HTERT RPE-1 (cell line): ENCODE results near the gene GRM8.
"Not testable (repeated sequence)": the region's sequence is repeated elsewhere in the genome, so short reads cannot be mapped to it uniquely, and the experiment has no call there.

ENCODE experiments used
- in situ Hi-C: fragments of 300-500 bp; cut with MboI; formaldehyde crosslinking; loops from 4 replicates; pipeline ENCODE4 v1.14.3; 2020; ENCODE audit warnings: low sequenced_read_pairs

GRM8 gene

GRCh38 chr7:126931581-126931980, 321.2 kb downstream of the GRM8 start:
- in situ Hi-C loops = no loop called here

DNA sequence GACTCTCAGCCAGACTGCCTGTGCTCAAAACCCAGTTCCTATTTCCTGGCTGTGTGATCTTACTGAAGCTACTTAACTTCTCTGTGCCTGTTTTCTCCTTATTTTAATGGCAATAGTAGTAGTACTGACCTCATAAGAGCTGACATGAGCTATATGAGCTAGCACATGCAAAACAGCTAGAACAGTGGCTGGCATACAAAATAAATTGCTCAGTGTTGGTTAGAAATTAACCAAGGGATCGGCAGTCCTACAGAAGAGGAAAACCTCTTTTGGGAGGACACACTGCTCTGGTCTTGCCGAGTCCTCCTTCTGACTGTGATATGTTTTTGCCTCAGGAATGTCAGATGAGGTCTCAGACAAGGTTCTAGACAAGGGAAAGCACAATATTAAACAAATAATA, 322.6 kb downstream of the GRM8 start:
- in situ Hi-C loops = no loop called here

- in situ Hi-C loops = no loop called here
Observed at GRCh38 chr7:126924477-126924876, 328.3 kb downstream of the GRM8 start.

DNA sequence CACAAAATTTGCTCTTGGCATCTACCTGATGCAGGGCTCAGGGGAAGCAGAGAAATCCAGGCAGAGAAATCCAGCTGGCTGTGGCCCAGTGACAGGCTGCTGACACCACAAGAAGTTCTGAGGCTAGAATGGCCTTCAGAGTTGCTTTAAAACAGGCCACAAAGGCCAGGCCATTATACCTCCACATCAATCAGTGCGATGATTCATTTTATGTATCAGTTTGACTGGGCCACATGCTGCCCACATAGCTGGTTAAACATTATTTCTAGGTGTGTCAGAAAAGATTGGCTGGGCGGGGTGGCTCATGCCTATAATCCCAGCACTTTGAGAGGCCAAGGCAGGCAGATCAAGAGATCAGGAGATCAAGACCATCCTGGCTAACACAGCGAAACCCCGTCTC, 341.1 kb downstream of the GRM8 start:
- in situ Hi-C loops = not testable (repeated sequence)

DNA sequence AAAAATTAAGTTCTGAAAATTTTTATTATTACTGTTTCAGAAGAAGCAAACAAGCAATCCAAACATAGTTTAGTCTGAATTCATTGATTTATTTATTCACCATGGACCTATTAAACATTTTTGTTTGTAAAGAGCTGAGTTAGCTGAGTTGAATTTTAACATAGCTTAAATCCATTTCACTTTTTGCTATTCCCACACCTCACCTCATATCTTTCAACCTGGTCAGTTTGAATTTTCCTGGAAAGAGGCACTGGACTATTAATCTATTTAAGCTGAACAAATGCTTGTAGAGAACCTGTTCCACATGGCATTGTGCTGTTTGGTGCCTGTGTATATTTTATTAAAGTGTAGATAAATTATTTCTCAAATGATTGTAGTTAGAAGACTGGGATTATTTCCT, 344.2 kb downstream of the GRM8 start:
- in situ Hi-C loops = not testable (repeated sequence)

DNA sequence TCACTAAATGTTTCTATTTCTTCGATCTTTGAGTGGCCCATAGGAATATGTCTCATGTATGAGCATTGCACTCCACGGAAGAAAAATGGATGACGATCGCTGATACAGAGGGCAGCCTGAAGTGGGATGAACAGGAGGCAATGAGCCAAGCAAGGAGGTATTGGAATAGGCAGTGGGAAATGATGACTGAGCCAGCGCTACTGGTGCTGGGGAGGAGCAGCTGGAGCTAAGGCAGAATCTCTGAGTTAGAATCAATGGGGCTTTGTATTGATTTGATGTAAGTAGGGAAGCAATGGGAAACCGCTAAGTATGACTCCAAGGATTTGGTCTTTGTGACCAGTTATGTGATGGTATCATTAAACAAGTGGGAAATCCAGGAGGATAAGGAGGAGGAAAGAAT, 345.1 kb downstream of the GRM8 start:
- in situ Hi-C loops = not testable (repeated sequence)

- in situ Hi-C loops = not testable (repeated sequence)
Observed at GRCh38 chr7:126905255-126905654, 347.5 kb downstream of the GRM8 start.

DNA sequence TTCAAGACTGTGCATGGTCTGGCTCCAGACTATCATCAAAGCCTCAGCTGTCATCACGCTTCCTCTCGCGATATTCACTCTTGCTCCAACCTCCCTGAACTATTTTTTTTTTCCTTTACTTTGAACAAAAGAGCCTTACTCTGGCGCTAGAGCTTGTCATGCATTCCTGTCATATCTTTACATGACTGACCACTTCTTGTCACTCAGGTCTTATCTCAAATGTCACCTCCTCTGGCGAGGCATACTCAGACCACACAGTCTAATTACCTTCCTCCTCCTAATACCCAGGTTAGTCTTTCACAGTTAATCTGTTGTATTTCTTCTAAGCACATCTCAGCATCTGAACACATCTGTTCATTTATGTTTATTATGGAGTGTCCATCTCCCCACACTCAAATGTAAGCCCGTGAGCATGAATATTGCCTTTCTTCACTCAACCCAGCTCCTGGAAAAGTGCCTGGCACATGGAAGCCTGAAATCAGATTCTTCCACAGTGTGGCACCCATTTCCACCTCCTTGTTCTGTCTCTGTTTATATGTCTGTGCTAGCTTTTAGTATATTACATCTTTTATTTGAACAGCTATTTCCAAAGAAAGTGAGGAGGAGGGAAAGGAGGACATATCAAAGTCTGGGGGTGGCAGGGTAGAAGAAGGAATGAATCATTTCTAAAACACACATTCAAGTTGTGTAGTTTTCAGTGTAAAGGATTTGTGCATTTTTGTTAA, 351.5 kb downstream of the GRM8 start:
- in situ Hi-C loops = not testable (repeated sequence)

GRCh38 chr7:126887980-126888379, 364.8 kb downstream of the GRM8 start:
- in situ Hi-C loops = not testable (repeated sequence)

GRCh38 chr7:126887560-126887959, 365.2 kb downstream of the GRM8 start:
- in situ Hi-C loops = not testable (repeated sequence)

GRCh38 chr7:126882730-126883129, 370.0 kb downstream of the GRM8 start:
- in situ Hi-C loops = not testable (repeated sequence)

- in situ Hi-C loops = not testable (repeated sequence)
Observed at GRCh38 chr7:126881908-126882307, 370.8 kb downstream of the GRM8 start.

- in situ Hi-C loops = no loop called here
Observed at GRCh38 chr7:126881315-126881714, 371.4 kb downstream of the GRM8 start.

GRCh38 chr7:126876536-126876935, 376.2 kb downstream of the GRM8 start:
- in situ Hi-C loops = not testable (repeated sequence)

DNA sequence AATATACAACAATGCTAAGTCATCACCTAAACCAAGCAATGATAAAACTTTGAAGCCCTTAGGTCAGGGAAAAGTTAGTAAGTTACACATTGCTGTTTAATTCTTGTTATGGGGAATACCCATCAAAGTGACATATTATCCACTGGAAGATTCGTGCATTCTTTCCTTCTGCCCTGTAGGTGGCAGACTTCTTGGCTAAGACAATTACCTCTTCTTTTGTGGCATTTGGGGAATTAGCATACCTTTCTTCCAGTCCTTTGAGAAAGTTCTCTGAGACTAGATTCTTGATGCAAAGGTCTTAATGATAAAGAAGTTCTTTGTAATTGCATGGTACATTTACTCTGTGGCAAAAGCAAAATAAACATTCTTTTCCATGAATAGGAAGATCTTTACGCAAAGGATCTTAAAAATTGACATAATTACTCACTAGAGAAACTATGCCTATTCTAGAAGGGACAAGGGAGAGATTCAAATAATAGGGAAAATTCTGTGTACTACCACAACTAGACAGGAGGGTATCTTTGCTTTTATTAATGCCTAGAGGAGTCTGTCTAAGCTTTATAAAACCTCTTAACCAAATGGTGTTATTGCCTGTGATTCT, 395.9 kb downstream of the GRM8 start:
- in situ Hi-C loops = no loop called here

- in situ Hi-C loops = no loop called here
Observed at GRCh38 chr7:126845331-126845730, 407.4 kb downstream of the GRM8 start.

- in situ Hi-C loops = no loop called here
Observed at GRCh38 chr7:126843883-126844282, 408.9 kb downstream of the GRM8 start.

- in situ Hi-C loops = no loop called here
Observed at GRCh38 chr7:126843336-126843735, 409.4 kb downstream of the GRM8 start.

DNA sequence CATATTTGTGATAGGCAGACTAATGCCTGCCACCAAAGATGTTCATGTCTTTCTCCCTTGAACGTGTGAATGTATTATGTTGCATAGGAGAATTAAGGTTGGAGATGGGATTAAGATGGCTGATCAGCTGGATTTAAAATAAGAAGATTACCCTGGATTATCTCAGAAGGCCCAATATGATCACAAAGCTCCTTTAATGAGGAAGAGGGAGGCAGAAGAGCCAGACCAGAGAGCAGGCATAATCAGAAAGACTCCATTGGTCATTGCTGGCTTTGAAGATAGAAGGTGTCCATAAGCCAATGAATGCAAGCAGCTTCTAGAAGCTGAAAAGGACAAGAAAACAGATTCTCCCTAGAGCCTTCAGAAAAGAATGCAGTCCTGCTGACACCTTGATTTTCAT, 410.3 kb downstream of the GRM8 start:
- in situ Hi-C loops = no loop called here

DNA sequence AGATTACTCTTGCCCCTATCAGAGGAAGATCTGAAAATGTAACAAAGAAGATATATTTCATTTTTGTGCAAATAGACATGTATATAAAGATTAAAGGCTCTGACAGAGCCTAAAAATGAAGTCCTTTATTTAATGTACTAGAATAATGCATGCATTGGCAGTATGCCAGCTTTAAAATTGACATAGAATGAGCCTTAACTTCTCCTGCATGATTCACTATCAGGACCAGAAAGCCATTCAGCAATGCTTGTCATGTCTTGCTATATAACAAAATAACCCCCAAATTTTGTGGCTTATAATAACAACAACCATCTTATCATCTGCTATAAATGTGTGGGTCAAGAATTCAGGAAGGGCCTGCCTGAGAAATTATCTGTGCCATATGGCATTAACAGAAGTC, 411.9 kb downstream of the GRM8 start:
- in situ Hi-C loops = no loop called here

GRCh38 chr7:126839624-126840023, 413.1 kb downstream of the GRM8 start:
- in situ Hi-C loops = no loop called here

DNA sequence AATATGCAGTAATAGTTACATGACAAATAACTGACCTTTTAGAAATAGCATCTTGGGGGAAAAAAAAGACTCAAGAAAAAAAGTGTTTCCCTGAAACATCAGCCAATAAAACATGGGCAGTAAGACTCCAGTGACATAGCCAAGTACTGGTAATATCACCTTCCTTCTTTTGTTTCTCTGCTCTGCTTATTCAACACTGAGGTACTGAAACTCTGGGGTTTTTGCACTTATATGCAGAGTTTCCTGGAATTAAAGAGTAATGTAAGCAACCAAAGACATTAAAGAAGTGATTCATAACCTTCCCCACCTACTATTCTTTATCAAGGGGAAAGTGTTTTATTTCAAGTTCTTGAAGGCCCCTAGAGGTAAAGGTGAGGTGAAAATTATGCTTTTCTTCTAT, 414.5 kb downstream of the GRM8 start:
- in situ Hi-C loops = no loop called here

DNA sequence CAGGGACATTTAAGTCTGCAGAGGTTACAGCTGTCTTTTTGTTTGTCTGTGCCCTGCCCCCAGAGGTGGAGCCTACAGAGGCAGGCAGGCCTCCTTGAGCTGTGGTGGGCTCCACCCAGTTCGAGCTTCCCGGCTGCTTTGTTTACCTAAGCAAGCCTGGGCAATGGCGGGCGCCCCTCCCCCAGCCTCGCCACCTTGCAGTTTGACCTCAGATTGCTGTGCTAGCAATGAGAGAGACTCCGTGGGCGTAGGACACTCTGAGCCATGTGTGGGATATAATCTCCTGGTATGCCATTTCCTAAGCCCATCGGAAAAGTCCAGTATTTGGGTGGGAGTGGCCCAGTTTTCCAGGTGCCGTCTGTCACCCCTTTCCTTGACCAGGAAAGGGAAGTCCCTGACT, 421.5 kb downstream of the GRM8 start:
- in situ Hi-C loops = not testable (repeated sequence)
